ENCODE measurements around the gene MINPP1.

Gene MINPP1

GRCh38 chr10:87523731-87524130, 19.0 kb downstream of the MINPP1 start:
- POLR2A ChIA-PET = interaction anchor here (0.8 kb wide), 1 partner anchor 19 kb away, joined by 3 read pairs; the partner anchor contains the start of gene MINPP1
- no peak for DNase-seq (ENCODE audit: low read depth, low spot score)
- TF ChIP-seq CTCF (IDR thresholded peaks at IDR 0.05; ENCODE audit: insufficient read depth, low read length, missing control alignments) = no peak
- CTCF ChIA-PET = interaction anchor here (0.9 to 2.5 kb wide), 2 partner anchors 9 to 211 kb away, joined by 3 to 17 read pairs; no protein-coding TSS in a partner anchor
- no peak overlapping the region for H3K4me3 ChIP-seq (ENCODE audit: low read depth, low read length)

DNA sequence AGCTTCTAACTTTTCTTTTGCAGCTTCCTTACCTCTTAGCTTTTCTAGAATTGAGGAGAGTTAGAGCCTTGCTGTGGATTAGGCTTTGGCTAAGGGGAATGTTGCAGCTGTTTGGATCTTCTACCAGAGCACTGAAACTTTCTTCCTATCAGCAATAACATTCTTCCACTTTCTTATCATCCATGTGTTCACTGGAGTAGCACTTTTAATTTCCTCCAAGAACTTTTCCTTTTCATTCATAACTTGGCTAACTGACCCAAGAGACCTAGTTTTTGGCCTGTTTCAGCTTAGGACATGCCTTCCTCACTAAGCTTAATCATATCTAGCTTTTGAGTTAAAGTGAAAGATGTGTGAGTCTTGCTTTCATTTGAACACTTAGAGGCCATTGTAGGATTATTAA, 19.6 kb downstream of the MINPP1 start:
- no peak for DNase-seq (ENCODE audit: low read depth, low spot score)
- no peak for TF ChIP-seq CTCF (IDR thresholded peaks at IDR 0.05; ENCODE audit: insufficient read depth, low read length, missing control alignments)
- POLR2A ChIA-PET = interaction anchor here (0.8 kb wide), 1 partner anchor 20 kb away, joined by 3 read pairs; the partner anchor contains the start of gene MINPP1
- H3K4me3 ChIP-seq (ENCODE audit: low read depth, low read length) = no peak overlapping the region
- CTCF ChIA-PET = interaction anchor here (0.9 to 2.5 kb wide), 2 partner anchors 9 to 211 kb away, joined by 3 to 17 read pairs; no protein-coding TSS in a partner anchor

- DNase-seq (ENCODE audit: low read depth, low spot score) = no peak
- H3K4me3 ChIP-seq (ENCODE audit: low read depth, low read length) = no peak overlapping the region
- TF ChIP-seq CTCF (IDR thresholded peaks at IDR 0.05; ENCODE audit: insufficient read depth, low read length, missing control alignments) = no peak
- ChIA-PET CTCF (interaction anchor here (0.6 to 3.6 kb wide), 8 partner anchors 8 to 313 kb away, joined by 3 to 17 read pairs (median 4); partner anchors contain the start of gene PAPSS2), POLR2A (no interaction called here)
Observed at GRCh38 chr10:87531908-87532622, 27.4 kb downstream of the MINPP1 start.

DNA sequence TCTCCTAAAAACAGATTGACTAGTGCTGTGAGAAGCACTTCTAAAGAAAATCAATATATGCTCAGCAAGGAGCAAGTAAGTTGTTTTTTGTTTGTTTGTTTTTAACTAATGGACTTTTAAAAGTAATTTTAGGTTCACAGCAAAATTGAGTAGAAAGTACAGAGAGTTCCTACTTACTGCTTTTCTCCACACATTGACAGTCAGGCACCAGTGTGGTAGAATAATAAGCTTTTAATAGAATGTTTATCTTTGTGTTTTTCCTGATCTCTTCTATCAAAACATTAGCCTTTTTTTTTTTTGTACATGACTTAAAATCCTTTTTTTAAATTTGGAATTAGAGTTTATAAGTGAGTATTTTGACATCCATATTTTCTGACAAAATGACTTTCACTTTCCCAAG, 28.0 kb downstream of the MINPP1 start:
- no peak for TF ChIP-seq CTCF (IDR thresholded peaks at IDR 0.05; ENCODE audit: insufficient read depth, low read length, missing control alignments)
- H3K4me3 ChIP-seq (ENCODE audit: low read depth, low read length) = no peak overlapping the region
- POLR2A ChIA-PET = no interaction called here
- CTCF ChIA-PET = interaction anchor here (0.6 to 3.6 kb wide), 18 partner anchors 9 to 313 kb away, joined by 3 to 19 read pairs (median 4); partner anchors contain the start of genes MINPP1 and PAPSS2
- no peak for DNase-seq (ENCODE audit: low read depth, low spot score)

- ChIA-PET CTCF (interaction anchor here (0.6 to 3.6 kb wide), 16 partner anchors 10 to 316 kb away, joined by 3 to 19 read pairs (median 4); partner anchors contain the start of genes MINPP1 and PAPSS2), POLR2A (interaction anchor here (1.3 kb wide), 1 partner anchor 30 kb away, joined by 4 read pairs; the partner anchor contains the start of gene MINPP1)
- DNase-seq (ENCODE audit: low read depth, low spot score) = no peak
- no peak for TF ChIP-seq CTCF (IDR thresholded peaks at IDR 0.05; ENCODE audit: insufficient read depth, low read length, missing control alignments)
- H3K4me3 ChIP-seq (ENCODE audit: low read depth, low read length) = no peak overlapping the region
Observed at GRCh38 chr10:87534173-87534858, 29.6 kb downstream of the MINPP1 start.
